RCC 7860 (cell line): ENCODE measurements around the gene SEMA3A.

Experiments used
- DNase-seq: peaks from one replicate; pipeline ENCODE4 v3.0.0-alpha.2; 2015; ENCODE audit warnings: low spot score
- FAIRE-seq: peaks from 2 replicates; lab custom pipeline; 2012; peaks lifted over from hg19 to GRCh38; lab: Jason Lieb, UNC

The SEMA3A gene

DNA sequence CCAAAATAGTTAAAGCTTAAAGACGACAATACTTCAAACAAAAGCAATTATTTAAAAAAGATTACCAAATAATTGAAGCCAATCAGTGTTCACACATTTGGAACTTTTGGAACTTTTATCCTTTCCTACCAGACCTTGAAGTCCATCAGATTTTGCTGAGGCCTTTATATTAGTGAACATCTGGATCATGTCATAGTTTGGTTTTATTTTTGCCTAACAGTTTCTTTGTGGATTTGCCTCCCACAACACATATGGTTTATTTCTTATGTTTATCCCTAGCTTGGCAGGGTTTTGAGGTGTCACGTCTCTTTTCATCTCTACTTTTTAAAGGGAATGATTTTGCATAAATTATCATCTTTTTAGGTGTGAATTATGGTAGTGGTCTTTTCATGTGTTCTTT is 242.4 kb downstream of the SEMA3A start:
- no peak for FAIRE-seq
- no peak for DNase-seq

DNA sequence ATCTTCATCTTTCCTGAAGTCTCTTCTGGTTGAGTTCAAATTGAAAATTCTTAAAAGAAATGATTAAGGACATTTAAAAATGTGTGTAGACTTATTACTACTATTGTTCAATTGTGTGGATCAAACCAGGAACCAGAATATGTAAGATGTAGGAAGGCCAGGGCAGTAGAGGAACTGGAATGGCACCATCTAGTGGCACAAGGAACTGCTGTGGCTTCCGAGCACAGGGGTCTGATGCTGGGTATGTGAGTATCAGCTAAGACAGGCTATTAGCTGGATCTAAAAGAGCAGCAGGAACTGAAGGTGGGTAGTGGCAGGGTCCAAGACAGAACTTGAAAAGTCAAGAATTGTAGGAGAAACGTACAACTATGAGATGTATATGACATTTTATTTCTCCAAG is 247.3 kb downstream of the SEMA3A start:
- peak; percentile 17 for DNase-seq
- no peak for FAIRE-seq

DNA sequence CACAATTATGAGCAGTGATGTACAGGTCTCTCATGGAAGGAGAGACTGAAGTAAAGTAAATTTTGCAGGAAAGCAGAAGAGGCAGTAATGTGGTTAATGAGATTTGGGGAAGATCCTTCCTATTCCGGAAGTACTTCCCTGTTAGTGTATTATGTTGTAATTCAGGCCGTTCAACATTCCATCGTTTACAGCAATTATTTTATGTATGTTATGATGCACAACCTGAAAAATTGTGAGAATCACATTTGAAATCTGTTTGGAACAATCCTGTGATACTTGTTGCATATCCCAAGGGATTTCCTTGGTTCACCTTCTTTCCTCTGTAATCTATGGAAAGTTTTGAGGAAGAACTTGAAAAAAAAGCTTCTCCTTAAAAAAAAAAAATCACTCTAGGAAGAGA is 247.8 kb downstream of the SEMA3A start:
- no peak for DNase-seq
- FAIRE-seq, result no peak

DNA sequence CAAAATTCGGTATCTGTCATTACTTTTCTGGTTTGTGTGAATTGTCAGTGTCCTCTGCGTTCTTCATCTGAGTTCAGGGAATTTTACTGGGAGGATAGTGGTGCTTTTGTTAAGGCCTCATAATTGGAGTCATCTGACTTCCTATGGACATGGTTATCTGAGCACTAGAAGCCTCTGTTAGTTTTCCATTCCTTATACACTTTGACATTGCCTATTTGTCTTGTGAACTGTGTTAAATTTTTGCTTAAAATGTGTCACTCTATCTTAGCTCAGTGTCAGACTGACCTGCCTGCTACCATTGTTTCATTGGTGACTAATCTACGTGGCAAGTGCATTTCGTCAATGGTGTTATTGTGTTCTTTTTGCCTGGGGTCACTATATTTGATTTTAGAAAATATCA is 253.3 kb downstream of the SEMA3A start:
- no peak for FAIRE-seq
- DNase-seq, result no peak

DNA sequence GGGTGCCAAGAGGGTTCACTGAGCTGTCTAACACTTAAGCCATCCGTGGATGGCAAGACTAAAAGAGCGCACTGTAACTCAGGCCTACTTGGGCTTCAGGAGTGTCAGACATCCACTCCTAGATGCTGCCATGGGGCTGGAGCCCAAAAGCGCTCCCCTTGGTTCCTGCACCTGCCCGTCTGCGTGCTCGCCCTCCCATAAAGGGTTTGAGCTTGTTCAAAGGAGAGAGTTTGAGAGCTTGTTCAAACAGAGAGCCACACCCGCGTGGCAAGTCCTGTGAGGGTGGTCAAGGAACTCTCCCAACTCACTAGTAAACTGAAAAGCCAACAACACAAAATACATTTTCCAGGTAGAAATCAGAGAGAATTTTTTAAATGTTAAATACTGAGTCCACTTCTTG is 256.7 kb downstream of the SEMA3A start:
- FAIRE-seq (no peak), DNase-seq (no peak)

DNA sequence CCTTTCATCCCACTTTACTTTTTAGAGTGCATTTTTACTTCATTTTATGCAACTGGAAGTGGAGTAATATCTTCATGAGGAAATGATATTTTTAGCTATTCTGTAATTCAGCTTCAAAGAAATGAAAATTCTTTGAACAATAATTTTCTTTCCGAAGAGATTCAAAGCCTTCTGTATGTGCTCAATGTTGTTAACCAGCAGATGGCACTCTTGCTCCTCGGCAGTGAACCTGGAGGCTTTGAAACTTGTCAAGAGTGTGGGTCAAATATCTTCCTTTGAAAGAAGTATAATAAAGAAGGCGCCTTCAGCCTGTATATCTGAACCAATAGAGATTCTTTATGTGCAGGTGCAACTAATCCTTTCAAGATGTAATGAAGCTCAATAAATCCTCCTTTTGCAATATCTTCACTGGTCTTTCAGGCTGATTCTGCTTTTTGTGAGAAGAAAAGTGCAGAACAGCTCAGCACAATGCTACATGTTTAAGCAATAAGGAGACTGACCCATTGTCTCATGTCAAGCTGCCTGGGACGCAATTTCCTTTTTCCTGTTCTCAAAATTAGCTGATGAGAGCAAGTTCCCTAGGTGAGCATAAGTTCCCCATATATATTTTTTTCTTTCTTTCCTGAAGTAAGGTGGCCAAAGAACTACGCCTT is 258.4 kb downstream of the SEMA3A start:
- FAIRE-seq (peak; percentile 82), DNase-seq (peak; percentile 54)

DNA sequence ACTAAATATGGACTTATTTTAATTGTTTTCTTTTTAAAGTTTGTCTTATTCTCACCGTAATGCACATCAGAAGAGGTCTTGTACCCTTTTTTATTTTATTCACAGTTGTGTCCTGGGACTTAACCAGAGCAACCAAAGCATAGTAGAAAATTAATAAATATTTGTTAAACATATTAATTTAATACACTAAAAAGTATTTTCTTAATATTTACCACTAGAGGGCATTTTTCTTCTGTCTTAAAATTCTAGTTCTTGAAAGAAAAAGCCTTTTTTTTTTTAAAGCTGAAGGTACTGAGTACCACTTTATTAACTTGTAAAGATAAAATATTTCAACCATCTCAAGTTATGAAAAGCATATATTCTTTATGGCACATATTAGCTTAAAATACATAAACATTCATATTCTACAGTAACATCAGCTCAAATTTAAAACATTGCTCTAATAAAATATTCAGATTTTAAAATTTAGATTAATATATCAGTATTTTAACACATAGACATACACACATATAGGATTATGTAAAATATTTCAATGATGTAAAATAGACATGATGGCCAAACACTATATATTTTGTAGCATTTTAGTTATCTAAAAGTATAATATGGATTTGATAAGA is 260.4 kb downstream of the SEMA3A start:
- DNase-seq, result peak; percentile 20
- FAIRE-seq, result peak; percentile 75

DNA sequence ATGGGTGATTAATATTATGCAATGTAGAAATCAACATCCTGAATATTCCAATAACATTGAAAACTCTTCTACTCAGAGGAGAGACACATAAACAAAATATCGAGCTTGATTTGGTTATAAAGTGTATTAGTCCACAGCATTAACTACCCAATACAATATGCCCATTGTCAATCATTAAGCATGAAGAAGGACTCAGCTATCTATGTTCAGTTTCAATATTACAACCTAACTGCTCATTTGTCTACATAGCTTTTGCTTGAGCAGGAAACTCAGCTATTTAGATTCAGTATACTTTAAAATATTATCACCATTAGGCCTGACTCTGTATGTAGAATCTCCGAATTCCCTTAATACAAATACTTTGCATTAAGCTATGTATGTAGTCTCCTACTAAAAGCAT is 262.6 kb downstream of the SEMA3A start:
- DNase-seq (no peak), FAIRE-seq (no peak)

DNA sequence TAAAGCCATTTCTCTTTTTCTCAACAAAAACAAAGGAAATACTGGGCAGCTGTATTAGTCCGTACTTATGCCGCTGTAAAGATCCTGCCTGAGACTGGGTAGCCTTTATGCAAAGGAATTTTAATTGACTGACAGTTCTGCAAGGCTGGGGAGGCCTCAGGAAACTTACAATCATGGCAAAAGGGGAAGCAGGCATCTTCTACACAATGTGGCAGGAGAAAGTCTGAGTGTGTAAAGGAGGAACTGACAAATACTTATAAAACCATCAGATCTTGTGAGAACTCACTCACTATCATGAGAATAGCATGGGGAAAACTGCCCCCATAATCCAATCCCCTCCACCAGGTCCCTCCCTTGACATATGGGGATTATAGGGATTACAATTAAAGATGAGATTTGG is 264.3 kb downstream of the SEMA3A start:
- DNase-seq (no peak), FAIRE-seq (no peak)

DNA sequence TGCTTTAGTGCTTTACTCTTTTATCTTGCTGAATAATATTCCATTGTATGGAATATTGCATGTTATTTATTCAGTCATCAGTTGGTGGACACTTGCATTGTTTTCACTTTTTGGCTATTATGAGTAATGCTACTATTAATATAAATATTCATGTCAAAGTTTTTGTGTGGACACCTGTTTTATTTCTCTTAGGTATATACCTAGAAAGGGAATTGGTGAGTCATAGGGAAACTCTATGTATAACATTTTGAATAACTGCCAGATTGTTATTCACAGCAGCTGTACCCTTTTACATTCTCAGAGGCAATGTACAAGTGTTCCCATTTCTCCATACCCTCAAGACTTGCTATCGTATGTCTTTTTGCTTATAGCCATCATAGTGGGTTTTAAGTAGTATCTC is 268.7 kb downstream of the SEMA3A start:
- DNase-seq (no peak), FAIRE-seq (no peak)

DNA sequence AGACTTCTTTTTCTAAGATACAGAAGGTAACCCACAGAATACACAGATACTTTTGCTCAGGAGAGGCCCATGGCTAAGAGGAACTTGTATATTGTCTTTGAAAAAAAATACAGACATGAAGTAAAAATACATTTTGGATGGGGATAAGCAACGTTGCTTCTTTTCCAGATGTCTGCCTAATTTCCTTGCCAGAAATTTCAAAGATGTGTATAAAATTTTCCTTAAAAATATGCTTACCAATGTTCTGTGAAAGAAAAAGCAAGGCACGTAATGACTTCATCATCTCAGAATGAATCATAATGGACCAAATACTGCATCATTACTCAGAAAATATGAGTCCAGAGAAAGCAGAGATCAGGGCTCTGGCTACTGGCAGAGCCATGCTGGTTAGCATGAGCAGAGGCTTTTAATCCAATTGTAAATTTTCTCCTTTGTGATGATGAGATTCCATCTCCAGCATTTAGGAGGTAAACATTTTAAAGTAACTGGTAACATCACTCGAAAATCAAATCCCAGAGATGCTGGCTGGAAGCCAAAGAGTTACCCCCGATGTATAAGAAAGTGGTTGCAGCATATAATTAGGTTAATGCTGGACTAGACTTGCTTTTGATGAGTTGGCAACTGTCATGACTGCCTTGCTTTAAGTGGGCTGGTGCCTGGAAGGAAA is 272.5 kb downstream of the SEMA3A start:
- FAIRE-seq, result no peak
- DNase-seq, result no peak

DNA sequence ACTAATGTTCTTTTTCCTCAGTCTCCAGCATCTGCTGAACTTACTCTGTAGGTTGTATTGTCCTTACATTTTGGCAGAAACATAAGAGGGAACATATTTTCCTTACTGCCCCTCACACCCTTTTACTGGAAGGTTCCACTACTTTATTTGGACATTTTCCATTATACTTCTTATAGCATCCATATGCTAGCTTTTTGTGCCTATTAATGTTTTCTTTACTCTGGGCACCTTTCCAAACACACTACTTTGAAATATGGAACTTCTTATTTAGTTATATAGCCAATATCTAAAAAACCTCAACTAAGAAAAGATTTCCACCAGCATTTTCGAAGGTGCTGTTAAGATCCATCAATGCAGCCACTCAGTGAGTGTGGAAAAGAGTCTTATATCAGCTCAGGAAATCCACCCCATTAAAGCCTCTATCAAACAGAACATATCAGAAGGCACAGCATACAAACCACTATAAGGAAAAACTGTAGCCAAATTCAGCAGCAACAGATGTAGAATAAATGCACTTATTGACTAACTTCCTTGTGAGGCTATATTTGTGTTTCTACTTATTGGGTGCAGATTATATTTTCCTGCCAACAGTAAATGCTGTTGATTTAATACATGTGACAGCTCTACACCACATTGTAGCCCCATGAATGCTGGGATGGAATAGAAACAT is 273.2 kb downstream of the SEMA3A start:
- no peak for DNase-seq
- no peak for FAIRE-seq

DNA sequence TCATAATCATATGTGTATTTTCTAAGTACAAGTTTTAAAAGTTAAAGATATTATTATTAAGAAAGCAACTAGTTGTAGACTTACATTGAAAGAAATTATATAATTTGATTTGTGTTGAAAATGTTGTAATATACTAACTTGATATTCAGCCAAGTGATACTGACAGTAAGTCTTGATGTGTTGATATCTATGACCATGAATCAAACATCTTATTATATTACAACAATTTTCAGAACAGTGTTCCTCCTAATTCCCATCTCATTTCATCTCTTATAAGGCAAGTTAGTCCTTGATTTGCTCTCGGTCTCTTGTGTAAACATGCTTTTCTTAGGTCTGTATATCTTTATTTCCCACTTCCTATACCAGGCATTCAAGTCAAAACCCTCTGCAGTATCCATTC is 276.4 kb downstream of the SEMA3A start:
- DNase-seq, result no peak
- FAIRE-seq, result peak; percentile 34

DNA sequence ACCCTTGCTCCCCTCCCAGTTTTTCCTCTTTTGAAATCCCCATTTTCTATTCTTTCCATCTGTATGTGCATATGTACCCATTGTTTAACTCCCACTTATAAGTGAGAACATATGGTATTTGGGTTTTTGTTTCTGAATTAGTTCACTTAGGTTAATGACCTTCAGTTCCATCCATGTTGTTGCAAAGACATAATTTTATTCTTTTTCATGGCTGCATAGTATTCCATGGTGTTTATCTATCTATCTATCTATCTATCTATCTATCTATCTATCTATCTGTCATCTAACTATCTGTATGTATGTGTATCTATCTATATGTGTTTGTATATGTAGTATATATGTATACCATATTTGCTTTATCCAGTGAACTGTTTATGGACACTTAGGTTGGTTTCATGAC is 281.4 kb downstream of the SEMA3A start:
- FAIRE-seq, result no peak
- no peak for DNase-seq

DNA sequence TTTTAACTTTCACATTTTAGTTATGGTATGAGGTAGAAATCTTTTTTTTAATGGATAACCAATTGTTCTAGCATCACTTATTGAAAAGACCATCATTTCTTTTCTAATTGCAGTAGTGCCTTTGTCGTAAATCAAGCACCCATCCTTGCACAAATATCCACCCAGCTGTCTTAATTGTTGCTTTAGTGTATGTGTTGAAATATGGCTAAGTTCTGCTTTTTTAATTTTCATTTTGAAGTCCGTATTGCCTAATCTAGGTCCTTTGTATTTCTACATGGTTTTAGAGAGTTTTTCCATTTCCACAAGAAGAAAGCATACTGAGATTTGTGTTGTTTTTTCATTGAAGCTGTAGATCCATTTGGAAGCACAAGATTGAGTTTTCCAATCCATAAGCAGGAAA is 286.1 kb downstream of the SEMA3A start:
- DNase-seq (no peak), FAIRE-seq (no peak)
